Measurements from ENCODE around the gene CALCOCO1.

- no peak for TF ChIP-seq ZSCAN29 (IDR thresholded peaks at IDR 0.05)
- no peak for TF ChIP-seq ETV6 (conservative IDR thresholded peaks at IDR 0.05 in 1 of 2, IDR thresholded peaks at IDR 0.05 in 1 of 2; ENCODE audit: borderline replicate concordance in 1 of 2, low read depth in 1 of 2)
- TF ChIP-seq SP1 (IDR thresholded peaks at IDR 0.05; ENCODE audit: low read depth, low read length), result no peak
- TF ChIP-seq SREBF2 (IDR thresholded peaks at IDR 0.05; ENCODE audit: low read length), result no peak
- no peak for TF ChIP-seq HDAC2 (IDR thresholded peaks at IDR 0.05)
- no peak for TF ChIP-seq BRCA1 (IDR thresholded peaks at IDR 0.05; ENCODE audit: low read depth, low read length)
- TF ChIP-seq POLR2A (IDR thresholded peaks at IDR 0.05; ENCODE audit: low read depth, low read length), result no peak
- TF ChIP-seq BCLAF1 (IDR thresholded peaks at IDR 0.05), result no peak
- TF ChIP-seq CTCF (IDR thresholded peaks at IDR 0.05 in 2 of 3, conservative IDR thresholded peaks at IDR 0.05 in 1 of 3; ENCODE audit: control insufficient read depth in 2 of 3, extremely low read depth in 1 of 3, insufficient read depth in 1 of 3, low read depth in 3 of 3, low read length in 3 of 3), result no peak
- no peak for TF ChIP-seq NFIC (IDR thresholded peaks at IDR 0.05; ENCODE audit: low read depth, low read length)
- no peak for TF ChIP-seq RBBP5 (conservative IDR thresholded peaks at IDR 0.05)
- TF ChIP-seq E2F4 (IDR thresholded peaks at IDR 0.05; ENCODE audit: low read depth, low read length), result no peak
- no peak for TF ChIP-seq REST (IDR thresholded peaks at IDR 0.05; ENCODE audit: low read depth, low read length)
- TF ChIP-seq EZH2 (IDR thresholded peaks at IDR 0.05; ENCODE audit: borderline replicate concordance, control insufficient read depth, low read depth, low read length), result no peak
These were observed 7.6 kb downstream of the CALCOCO1 start for GRCh38 chr12:53719649-53720048.

Measured in GM12878 (cell line).